Lower leg skin (tissue), 3 donors: ENCODE data around the gene KAZN.

Experiments
- POLR2A ChIP-seq, 2 donors: fragments of 450-650 bp; IDR thresholded peaks; one replicate each; pipeline ENCODE4 v1.6.1; 2016 to 2017; ENCODE audit warnings: antibody characterized with exemption in 2 of 2, mild to moderate bottlenecking in 1 of 2, moderate library complexity in 1 of 2
- TF ChIP-seq, protein P1 (sequence below), 3 donors: fragments of 450-650 bp; IDR thresholded peaks; one replicate each; pipeline ENCODE4 v1.5.1; 2016; ENCODE audit warnings: antibody characterized with exemption in 3 of 3, mild to moderate bottlenecking in 3 of 3, moderate library complexity in 2 of 3

DNA sequence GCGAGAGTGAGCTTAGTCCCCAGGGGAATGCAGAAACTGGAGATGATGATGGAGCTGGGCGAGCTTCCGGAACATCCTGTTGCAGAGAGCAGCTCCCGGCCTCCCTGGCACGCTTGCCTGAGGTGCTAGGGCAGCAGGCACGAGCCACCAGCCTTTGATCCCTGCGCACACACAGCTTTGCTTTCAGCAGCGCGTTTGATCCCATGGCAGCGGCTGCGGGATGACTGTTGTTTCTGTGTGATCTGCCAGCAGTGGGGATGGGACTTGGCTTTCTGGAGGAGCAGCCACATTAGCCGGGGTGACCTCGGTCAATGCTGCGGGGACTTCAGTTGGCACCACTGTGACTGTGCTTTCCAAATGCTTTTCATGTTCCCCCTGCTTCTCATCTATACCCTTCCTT is 193.2 kb downstream of the KAZN start:
- TF ChIP-seq, protein P1, sequence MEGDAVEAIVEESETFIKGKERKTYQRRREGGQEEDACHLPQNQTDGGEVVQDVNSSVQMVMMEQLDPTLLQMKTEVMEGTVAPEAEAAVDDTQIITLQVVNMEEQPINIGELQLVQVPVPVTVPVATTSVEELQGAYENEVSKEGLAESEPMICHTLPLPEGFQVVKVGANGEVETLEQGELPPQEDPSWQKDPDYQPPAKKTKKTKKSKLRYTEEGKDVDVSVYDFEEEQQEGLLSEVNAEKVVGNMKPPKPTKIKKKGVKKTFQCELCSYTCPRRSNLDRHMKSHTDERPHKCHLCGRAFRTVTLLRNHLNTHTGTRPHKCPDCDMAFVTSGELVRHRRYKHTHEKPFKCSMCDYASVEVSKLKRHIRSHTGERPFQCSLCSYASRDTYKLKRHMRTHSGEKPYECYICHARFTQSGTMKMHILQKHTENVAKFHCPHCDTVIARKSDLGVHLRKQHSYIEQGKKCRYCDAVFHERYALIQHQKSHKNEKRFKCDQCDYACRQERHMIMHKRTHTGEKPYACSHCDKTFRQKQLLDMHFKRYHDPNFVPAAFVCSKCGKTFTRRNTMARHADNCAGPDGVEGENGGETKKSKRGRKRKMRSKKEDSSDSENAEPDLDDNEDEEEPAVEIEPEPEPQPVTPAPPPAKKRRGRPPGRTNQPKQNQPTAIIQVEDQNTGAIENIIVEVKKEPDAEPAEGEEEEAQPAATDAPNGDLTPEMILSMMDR (IDR thresholded peaks at IDR 0.05): no peak
- no peak for TF ChIP-seq POLR2A (IDR thresholded peaks at IDR 0.05)
